Iris pigment epithelial cell (primary cell): ENCODE measurements around the gene PCDH12.

Experiments
- DNase-seq: peaks from one replicate; pipeline ENCODE4 v3.0.0-alpha.2; 2011; ENCODE audit warnings: low read depth

The PCDH12 gene

DNA sequence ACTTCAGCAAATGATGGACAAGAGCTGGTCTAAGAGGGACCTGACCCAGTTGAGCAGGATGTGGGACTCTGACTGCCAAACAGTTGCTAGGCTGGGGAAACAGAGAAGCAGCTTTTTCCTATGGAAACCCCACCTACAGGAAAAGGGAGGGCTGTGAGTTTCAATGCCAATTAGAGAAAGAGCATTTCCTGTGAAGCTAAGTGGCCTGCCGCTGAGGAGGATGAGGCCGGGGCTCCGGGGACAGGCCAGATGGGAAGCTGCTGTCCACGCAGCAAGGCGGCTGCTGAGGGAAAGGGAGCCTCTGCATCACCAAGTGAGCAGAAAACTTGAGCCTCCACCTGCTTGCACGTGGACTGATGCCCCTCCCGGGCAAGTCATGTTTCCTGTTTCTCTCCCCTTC, at the start of gene PCDH12:
Gene PCDH12, minus strand, starts transcription at position 90 of the 400 bp plus-strand sequence. CDS start 351 bp downstream, outside the sequence.
- no peak for DNase-seq

- no peak for DNase-seq
Measured at GRCh38 chr5:142007237-142007544, 49.2 kb upstream of the PCDH12 start.

GRCh38 chr5:142006363-142007236, 48.6 kb upstream of the PCDH12 start:
- peak; percentile 12 for DNase-seq

DNA sequence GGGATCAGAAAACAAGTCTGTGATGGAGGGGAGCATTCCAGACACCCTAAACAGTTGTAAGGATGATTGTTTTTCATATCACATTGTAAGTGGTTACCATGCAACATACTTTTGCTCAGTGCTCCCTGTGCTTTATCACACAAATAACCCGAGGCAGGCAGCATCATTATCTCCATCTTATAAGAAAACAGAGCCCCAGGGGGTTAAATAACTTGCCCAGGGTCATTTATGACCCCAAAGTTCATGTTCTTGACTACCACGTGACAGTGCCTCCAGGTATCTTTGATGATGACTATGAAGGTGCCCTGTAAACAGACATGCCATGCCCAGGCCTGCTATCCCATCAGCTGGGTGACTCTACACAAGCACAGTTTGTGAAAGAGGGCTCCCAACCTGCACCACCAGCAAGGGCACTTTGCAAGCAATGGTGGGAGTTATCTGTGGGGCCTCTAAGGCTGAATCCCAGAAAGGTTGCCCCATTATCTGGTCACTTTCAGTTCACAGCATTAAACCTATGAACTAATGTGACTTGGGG, 45.3 kb upstream of the PCDH12 start:
- no peak for DNase-seq

- peak; percentile 25 for DNase-seq
Measured at GRCh38 chr5:142000704-142001484, 42.9 kb upstream of the PCDH12 start.

- no peak for DNase-seq
Measured at GRCh38 chr5:142000173-142000572, 42.2 kb upstream of the PCDH12 start.

DNA sequence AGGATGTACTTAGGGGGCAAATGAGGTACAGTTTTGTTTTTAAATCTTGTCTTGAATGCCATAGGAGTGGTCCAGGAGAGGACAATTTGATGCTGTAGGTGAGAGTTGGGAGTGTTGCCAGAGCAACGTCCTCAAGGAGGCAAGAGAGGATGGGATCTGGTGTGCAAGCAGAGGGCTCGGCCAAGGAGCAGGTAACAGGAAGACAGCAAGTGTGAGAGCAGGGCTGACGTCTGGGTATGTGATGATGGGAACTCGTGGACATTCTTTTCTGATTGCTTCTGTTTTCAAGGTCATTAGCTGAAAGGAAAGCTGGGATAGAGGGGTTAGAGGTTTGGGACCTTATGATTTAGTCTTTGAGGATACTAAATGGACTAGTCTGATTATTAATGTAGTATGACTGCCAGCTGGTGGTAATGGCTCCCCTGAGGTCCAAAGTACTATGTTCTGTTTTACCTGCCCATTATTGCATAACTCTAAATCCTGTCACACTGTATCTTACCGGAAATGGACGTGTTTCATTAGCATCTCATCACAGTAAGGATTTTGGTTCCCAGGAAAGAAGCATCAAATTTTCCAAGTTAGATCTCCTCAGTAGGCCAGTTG, 39.5 kb upstream of the PCDH12 start:
- DNase-seq, result no peak

DNA sequence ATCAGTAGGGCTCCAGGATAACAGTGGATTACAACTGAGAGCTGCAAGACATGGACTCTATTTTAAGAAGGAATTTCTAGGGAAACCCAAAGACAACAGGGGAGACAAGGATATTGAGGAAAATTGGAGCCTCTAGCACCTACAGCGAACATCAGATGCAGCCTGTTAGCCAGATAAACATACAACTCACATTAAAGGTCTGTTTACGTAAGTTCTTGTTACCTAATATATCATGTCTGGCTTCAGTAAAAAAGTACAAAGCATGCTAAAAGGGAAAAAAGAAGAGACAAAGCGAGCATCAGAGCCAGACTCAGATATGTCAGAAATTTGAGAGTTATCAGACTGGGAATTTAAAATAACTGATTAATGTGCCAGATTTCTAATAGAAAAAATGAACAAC, 37.7 kb upstream of the PCDH12 start:
- DNase-seq, result no peak

GRCh38 chr5:141994511-141995136, 36.6 kb upstream of the PCDH12 start:
- DNase-seq, result no peak

GRCh38 chr5:141992349-141992963, 34.5 kb upstream of the PCDH12 start:
- peak; percentile 45 for DNase-seq

DNA sequence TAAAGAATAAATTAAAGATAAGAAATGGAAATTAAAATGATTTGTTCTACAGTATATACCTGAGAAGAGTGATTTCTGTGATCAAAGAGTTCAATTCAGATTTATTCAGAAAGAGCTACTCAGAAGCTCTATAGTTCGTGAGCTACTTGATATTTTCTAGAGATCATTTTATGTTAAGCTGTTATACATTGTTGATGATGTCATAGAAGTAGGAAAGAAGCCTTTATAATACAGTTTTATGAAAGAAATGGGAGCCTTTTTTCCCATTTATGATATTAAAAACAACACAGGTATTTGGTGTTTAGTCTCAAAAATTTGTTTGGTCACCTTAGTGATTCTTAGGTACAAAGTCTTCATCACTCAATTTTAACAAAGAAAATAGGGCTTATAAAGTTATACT, 31.7 kb upstream of the PCDH12 start:
- DNase-seq, result no peak

- peak; percentile 59 for DNase-seq
Measured at GRCh38 chr5:141986072-141986471, 28.1 kb upstream of the PCDH12 start.

- no peak for DNase-seq
Measured at GRCh38 chr5:141982626-141983025, 24.6 kb upstream of the PCDH12 start.

DNA sequence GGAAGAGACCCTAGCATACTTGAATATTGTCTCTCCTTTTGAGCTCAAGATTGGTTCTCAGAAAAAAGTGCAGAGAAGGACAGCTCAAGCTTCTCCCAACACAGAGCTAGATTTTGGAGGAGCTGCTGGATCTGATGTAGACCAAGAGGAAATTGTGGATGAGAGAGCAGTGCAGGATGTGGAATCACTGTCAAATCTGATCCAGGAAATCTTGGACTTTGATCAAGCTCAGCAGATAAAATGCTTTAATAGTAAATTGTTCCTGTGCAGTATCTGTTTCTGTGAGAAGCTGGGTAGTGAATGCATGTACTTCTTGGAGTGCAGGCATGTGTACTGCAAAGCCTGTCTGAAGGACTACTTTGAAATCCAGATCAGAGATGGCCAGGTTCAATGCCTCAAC, 20.4 kb upstream of the PCDH12 start:
- DNase-seq, result no peak

DNA sequence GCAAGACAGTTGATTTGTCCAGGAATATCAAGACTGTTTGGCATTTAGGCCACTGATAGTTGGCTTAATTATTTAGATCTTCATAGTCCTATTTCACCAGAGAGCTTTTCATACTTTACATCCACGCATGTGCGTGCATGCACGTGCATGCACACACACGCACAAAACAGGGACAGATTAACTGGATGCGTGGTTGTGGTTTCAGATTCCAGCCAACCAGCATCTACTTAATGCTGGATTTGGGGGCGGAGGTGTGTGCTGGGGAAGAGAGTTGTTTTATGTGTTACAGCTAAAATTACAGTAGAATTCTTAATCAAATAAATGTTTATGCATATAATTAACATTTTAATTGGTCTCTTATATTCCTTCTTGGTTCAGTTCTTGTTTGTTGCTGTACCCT, 18.2 kb upstream of the PCDH12 start:
- no peak for DNase-seq

- DNase-seq, result peak; percentile 89
Measured at GRCh38 chr5:141973871-141974595, 16.0 kb upstream of the PCDH12 start.

- no peak for DNase-seq
Measured at GRCh38 chr5:141969783-141970771, 12.1 kb upstream of the PCDH12 start.

- peak; percentile 95 for DNase-seq
Measured at GRCh38 chr5:141968914-141969608, 11.1 kb upstream of the PCDH12 start, which contains the start of gene RNF14. Gene RNF14, plus strand, starts transcription at chr5:141969105. Its CDS starts 4,484 bp downstream, at chr5:141973589.

GRCh38 chr5:141966963-141967333, 8.9 kb upstream of the PCDH12 start:
- DNase-seq, result no peak
